ENCODE results near the gene GNAQ. TPM values are rescaled to one million over a fixed set of nuclear protein-coding genes. Genes with fewer than 3 reads are reported as not detected.

The GNAQ gene
- total RNA-seq, 1 donor, result 43.8 TPM

- Histone ChIP-seq H3K27me3 (ENCODE audit: insufficient read depth, low read length) (no peaks in the 10 kb centered on the region), H3K9me3 (ENCODE audit: low read depth, low read length) (no peaks in the 10 kb centered on the region), H3K4me3 (ENCODE audit: low read length) (no peak overlapping the region), H3K4me1 (ENCODE audit: insufficient read depth, low read length) (peaks cover 21% of the 10 kb centered on the region)
Measured at GRCh38 chr9:77827104-77827784, 204.4 kb downstream of the GNAQ start.

GRCh38 chr9:77826621-77827020, 205.0 kb downstream of the GNAQ start:
- H3K4me3 ChIP-seq (ENCODE audit: low read length), result no peak overlapping the region
- no peaks in the 10 kb centered on the region for H3K9me3 ChIP-seq (ENCODE audit: low read depth, low read length)
- H3K4me1 ChIP-seq (ENCODE audit: insufficient read depth, low read length), result peaks cover 21% of the 10 kb centered on the region
- no peaks in the 10 kb centered on the region for H3K27me3 ChIP-seq (ENCODE audit: insufficient read depth, low read length)

GRCh38 chr9:77826116-77826515, 205.5 kb downstream of the GNAQ start:
- Histone ChIP-seq H3K9me3 (ENCODE audit: low read depth, low read length) (no peaks in the 10 kb centered on the region), H3K4me1 (ENCODE audit: insufficient read depth, low read length) (peaks cover 21% of the 10 kb centered on the region), H3K4me3 (ENCODE audit: low read length) (no peak overlapping the region), H3K27me3 (ENCODE audit: insufficient read depth, low read length) (no peaks in the 10 kb centered on the region)

- no peak overlapping the region for H3K4me3 ChIP-seq (ENCODE audit: low read length)
- no peaks in the 10 kb centered on the region for H3K9me3 ChIP-seq (ENCODE audit: low read depth, low read length)
- H3K27me3 ChIP-seq (ENCODE audit: insufficient read depth, low read length), result no peaks in the 10 kb centered on the region
- H3K4me1 ChIP-seq (ENCODE audit: insufficient read depth, low read length), result peaks cover 24% of the 10 kb centered on the region
Measured at GRCh38 chr9:77825361-77825760, 206.2 kb downstream of the GNAQ start.

- peaks cover 17% of the 10 kb centered on the region for H3K4me1 ChIP-seq (ENCODE audit: insufficient read depth, low read length)
- H3K27me3 ChIP-seq (ENCODE audit: insufficient read depth, low read length), result no peaks in the 10 kb centered on the region
- no peak overlapping the region for H3K4me3 ChIP-seq (ENCODE audit: low read length)
- H3K9me3 ChIP-seq (ENCODE audit: low read depth, low read length), result no peaks in the 10 kb centered on the region
Measured at GRCh38 chr9:77820293-77820954, 211.2 kb downstream of the GNAQ start.

- Histone ChIP-seq H3K27me3 (ENCODE audit: insufficient read depth, low read length) (no peaks in the 10 kb centered on the region), H3K9me3 (ENCODE audit: low read depth, low read length) (no peaks in the 10 kb centered on the region), H3K4me1 (ENCODE audit: insufficient read depth, low read length) (peaks cover 17% of the 10 kb centered on the region), H3K4me3 (ENCODE audit: low read length) (no peak overlapping the region)
Measured at GRCh38 chr9:77819657-77820056, 212.0 kb downstream of the GNAQ start.

GRCh38 chr9:77817590-77818311, 213.9 kb downstream of the GNAQ start:
- no peaks in the 10 kb centered on the region for H3K9me3 ChIP-seq (ENCODE audit: low read depth, low read length)
- H3K4me3 ChIP-seq (ENCODE audit: low read length), result no peak overlapping the region
- no peaks in the 10 kb centered on the region for H3K27me3 ChIP-seq (ENCODE audit: insufficient read depth, low read length)
- H3K4me1 ChIP-seq (ENCODE audit: insufficient read depth, low read length), result peaks cover 17% of the 10 kb centered on the region

- Histone ChIP-seq H3K27me3 (ENCODE audit: insufficient read depth, low read length) (no peaks in the 10 kb centered on the region), H3K4me1 (ENCODE audit: insufficient read depth, low read length) (peaks cover 17% of the 10 kb centered on the region), H3K9me3 (ENCODE audit: low read depth, low read length) (no peaks in the 10 kb centered on the region), H3K4me3 (ENCODE audit: low read length) (no peak overlapping the region)
Measured at GRCh38 chr9:77816641-77817341, 214.8 kb downstream of the GNAQ start.

- no peaks in the 10 kb centered on the region for H3K9me3 ChIP-seq (ENCODE audit: low read depth, low read length)
- peaks cover 14% of the 10 kb centered on the region for H3K4me1 ChIP-seq (ENCODE audit: insufficient read depth, low read length)
- no peaks in the 10 kb centered on the region for H3K27me3 ChIP-seq (ENCODE audit: insufficient read depth, low read length)
- no peak overlapping the region for H3K4me3 ChIP-seq (ENCODE audit: low read length)
Measured at GRCh38 chr9:77815260-77815659, 216.4 kb downstream of the GNAQ start.

GRCh38 chr9:77811832-77812231, 219.8 kb downstream of the GNAQ start:
- Histone ChIP-seq H3K4me3 (ENCODE audit: low read length) (no peak overlapping the region), H3K27me3 (ENCODE audit: insufficient read depth, low read length) (no peaks in the 10 kb centered on the region), H3K4me1 (ENCODE audit: insufficient read depth, low read length) (peaks cover 5% of the 10 kb centered on the region), H3K9me3 (ENCODE audit: low read depth, low read length) (no peaks in the 10 kb centered on the region)

- no peaks in the 10 kb centered on the region for H3K9me3 ChIP-seq (ENCODE audit: low read depth, low read length)
- H3K4me3 ChIP-seq (ENCODE audit: low read length), result no peak overlapping the region
- H3K27me3 ChIP-seq (ENCODE audit: insufficient read depth, low read length), result no peaks in the 10 kb centered on the region
- peaks cover 5% of the 10 kb centered on the region for H3K4me1 ChIP-seq (ENCODE audit: insufficient read depth, low read length)
Measured at GRCh38 chr9:77810637-77811119, 220.9 kb downstream of the GNAQ start.

- H3K27me3 ChIP-seq (ENCODE audit: insufficient read depth, low read length), result no peaks in the 10 kb centered on the region
- no peak overlapping the region for H3K4me3 ChIP-seq (ENCODE audit: low read length)
- no peaks in the 10 kb centered on the region for H3K9me3 ChIP-seq (ENCODE audit: low read depth, low read length)
- H3K4me1 ChIP-seq (ENCODE audit: insufficient read depth, low read length), result peaks cover 5% of the 10 kb centered on the region
Measured at GRCh38 chr9:77810047-77810446, 221.6 kb downstream of the GNAQ start.

- Histone ChIP-seq H3K27me3 (ENCODE audit: insufficient read depth, low read length) (no peaks in the 10 kb centered on the region), H3K4me1 (ENCODE audit: insufficient read depth, low read length) (peaks cover 5% of the 10 kb centered on the region), H3K4me3 (ENCODE audit: low read length) (no peak overlapping the region), H3K9me3 (ENCODE audit: low read depth, low read length) (no peaks in the 10 kb centered on the region)
Measured at GRCh38 chr9:77809552-77809951, 222.1 kb downstream of the GNAQ start.

GRCh38 chr9:77808751-77809081, 222.9 kb downstream of the GNAQ start:
- Histone ChIP-seq H3K4me1 (ENCODE audit: insufficient read depth, low read length) (peaks cover 5% of the 10 kb centered on the region), H3K27me3 (ENCODE audit: insufficient read depth, low read length) (no peaks in the 10 kb centered on the region), H3K9me3 (ENCODE audit: low read depth, low read length) (no peaks in the 10 kb centered on the region), H3K4me3 (ENCODE audit: low read length) (no peak overlapping the region)
